ENCODE data around the gene PLEKHG4. TPM values are rescaled to one million over a fixed set of nuclear protein-coding genes. Genes with fewer than 3 reads are reported as not detected.

PLEKHG4 gene
- total RNA-seq, 2 experiments from 2014 or later: 14.3 to 14.4 TPM

DNA sequence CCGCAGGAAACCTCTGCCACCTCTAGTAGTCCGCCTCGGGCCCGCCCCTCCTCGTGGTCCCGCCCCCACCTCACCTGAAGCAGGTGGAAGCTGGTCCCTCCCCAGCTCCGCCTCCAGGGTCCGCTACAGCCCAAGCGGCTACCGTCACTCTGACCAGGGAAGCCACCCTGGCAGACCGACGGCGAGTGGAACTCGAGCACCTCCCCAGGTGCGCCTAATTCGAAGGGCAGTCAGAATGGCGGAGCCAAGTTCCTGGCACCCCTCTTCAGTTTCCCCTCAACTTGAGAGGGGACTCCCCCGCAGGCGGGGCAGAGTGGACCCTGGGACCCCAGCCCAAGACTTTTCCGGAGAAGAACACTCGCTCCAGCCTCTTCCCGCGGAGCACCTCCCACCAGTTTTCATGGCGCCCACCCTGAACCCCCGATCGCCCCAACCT, 32.6 kb upstream of the PLEKHG4 start:
- peak overlapping the region; percentile 76 for H3K27ac Mint-ChIP-seq
- no peaks in the 10 kb centered on the region for H3K9me3 Mint-ChIP-seq
- H3K4me3 Mint-ChIP-seq: peak overlapping the region; percentile 89
- CTCF ChIA-PET: interaction anchor here (1.4 to 1.8 kb wide), 4 partner anchors 32 to 184 kb away, joined by 3 to 6 read pairs (median 4); partner anchors contain the start of genes HSD11B2 and PLEKHG4
- no peak for DNase-seq
- H3K36me3 Mint-ChIP-seq (ENCODE audit: low read depth): no peaks in the 10 kb centered on the region
- H3K4me1 Mint-ChIP-seq (ENCODE audit: low read depth): peaks cover 52% of the 10 kb centered on the region
- H3K27me3 Mint-ChIP-seq (ENCODE audit: low read depth): peaks cover 8% of the 10 kb centered on the region
- intact Hi-C loops (cut with micrococcal nuclease): loop anchor here (1.0 to 10.0 kb wide), 6 partner anchors 32 to 838 kb away; partner anchors contain the start of genes CTCF, NFATC3, PHAF1 and THAP11

DNA sequence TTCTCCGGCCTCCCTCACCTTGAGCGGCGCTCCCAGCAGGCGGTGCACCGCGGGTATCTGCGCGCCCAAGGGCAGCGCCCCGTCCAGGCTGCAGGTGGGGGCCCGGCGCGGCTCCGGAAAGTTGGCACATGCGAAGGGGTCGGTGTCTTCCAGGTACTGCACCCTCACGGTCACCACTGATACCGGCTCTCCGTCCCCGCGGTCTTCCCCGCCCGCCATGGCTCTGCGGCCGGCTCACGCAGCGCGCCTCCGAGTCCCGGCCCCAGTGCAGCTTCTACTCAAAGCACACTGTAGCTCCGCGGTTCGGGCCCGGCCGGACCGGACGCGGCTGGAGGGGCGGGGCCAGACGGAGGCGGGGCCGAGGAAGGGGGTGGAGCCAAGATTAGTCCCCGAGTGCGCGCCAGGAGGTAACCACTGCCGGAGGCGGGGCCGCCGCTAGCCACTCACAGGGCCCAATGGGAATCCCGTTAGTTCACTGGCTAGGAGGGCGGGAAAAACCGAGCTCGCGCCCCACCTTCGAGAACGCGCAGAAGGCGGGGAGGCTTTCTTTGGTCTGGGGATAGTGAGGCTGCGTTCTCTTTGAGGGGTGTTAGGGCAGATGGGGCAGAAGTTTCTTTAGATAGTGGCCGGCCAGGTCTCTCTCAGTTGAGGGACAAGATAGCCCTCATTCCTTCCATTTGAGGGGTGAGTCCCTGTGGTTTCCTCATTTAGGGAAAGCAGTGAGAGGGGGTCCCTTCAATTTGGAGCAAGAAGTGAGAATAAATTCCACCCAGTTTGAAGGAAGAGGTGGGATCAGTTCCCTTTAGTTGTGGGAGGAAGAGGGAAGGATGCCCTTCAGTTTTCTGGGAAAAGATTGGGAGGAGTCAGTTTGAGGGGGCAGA, 31.9 kb upstream of the PLEKHG4 start, which contains the start of gene FHOD1:
FHOD1 (minus strand) TSS at position 290 of the 881 bp plus-strand sequence; CDS start at position 219, 71 bp downstream.
- Mint-ChIP-seq H3K27me3 (ENCODE audit: low read depth) (peaks cover 8% of the 10 kb centered on the region), H3K27ac (peak within 1 kb of the TSS; percentile 76), H3K36me3 (ENCODE audit: low read depth) (no peaks in the 10 kb centered on the region), H3K4me3 (peak within 1 kb of the TSS; percentile 89), H3K4me1 (ENCODE audit: low read depth) (peaks cover 49% of the 10 kb centered on the region), H3K9me3 (no peaks in the 10 kb centered on the region)
- DNase-seq: peak; percentile 99
- intact Hi-C loops (cut with micrococcal nuclease): loop anchor here (1.0 to 10.0 kb wide), 6 partner anchors 31 to 837 kb away; partner anchors contain the start of genes CTCF, NFATC3, PHAF1 and THAP11
- CTCF ChIA-PET: interaction anchor here (0.6 to 1.8 kb wide), 7 partner anchors 15 to 184 kb away, joined by 3 to 6 read pairs (median 3); partner anchors contain the start of genes HSD11B2 and PLEKHG4

DNA sequence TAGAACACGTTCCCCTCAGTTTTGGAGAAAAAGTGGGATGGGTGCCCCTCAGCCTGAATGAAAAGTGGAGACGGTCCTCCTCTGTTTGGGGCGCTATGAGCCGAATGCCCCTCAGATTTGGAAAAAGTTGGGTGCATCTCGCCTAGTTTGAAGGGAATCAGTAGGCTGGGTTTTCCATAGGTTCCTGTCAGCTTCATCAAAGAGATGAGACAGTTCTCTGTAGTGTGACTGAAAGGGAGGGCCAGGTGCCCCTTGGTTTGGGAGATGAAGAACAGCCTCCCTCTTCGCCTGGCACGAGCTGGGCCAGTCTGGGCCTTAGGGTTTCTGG, 31.3 kb upstream of the PLEKHG4 start:
- Mint-ChIP-seq H3K27ac (peak overlapping the region; percentile 63), H3K27me3 (ENCODE audit: low read depth) (peaks cover 8% of the 10 kb centered on the region), H3K4me1 (ENCODE audit: low read depth) (peaks cover 46% of the 10 kb centered on the region), H3K9me3 (no peaks in the 10 kb centered on the region), H3K36me3 (ENCODE audit: low read depth) (no peaks in the 10 kb centered on the region), H3K4me3 (peak overlapping the region; percentile 89)
- peak; percentile 32 for DNase-seq
- CTCF ChIA-PET: interaction anchor here (0.6 to 1.8 kb wide), 9 partner anchors 13 to 218 kb away, joined by 3 to 6 read pairs (median 3); no protein-coding TSS in a partner anchor
- intact Hi-C loops (cut with micrococcal nuclease): loop anchor here (5.0 to 10.0 kb wide), 3 partner anchors 314 to 837 kb away; partner anchors contain the start of genes CTCF, NFATC3 and THAP11

DNA sequence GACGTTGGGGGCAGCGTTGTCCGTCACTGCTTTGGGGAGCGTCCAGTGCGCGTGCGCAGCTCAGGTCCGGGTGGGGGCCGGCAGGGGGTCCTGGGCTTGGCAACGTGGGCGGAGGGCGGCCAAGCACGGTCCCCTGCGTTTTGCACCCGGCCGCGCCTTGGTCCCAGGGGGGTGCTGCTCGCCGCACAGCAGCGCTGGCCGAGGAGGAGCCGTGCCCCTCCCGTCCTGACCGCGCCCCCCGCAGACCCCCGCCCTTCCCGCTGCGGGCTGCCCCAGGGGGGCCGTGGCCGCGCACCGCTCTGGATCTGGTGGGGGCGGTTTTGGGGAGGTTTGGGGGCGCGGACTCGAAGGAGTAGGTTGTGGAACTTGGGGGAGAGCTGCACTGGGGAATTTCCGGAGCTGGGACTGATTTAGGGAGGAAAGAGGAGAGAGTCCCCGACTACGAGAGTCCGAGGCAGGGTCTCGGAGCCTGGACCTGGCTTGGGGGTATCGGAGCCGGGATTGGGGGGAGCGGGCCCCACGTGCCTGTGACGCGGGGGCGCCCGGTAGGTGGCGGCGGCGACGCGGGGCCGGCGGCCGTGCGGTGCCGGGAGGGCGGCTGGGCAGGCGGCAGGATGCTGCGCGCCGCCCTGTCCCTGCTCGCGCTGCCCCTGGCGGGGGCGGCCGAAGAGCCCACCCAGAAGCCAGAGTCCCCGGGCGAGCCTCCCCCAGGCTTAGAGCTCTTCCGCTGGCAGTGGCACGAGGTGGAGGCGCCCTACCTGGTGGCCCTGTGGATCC, 30.7 kb upstream of the PLEKHG4 start, which contains the start of gene SLC9A5:
SLC9A5 (plus strand) TSS at position 579 of the 777 bp plus-strand sequence; CDS start at position 615, 36 bp downstream.
- H3K4me1 Mint-ChIP-seq (ENCODE audit: low read depth): peaks cover 43% of the 10 kb centered on the region
- no peaks in the 10 kb centered on the region for H3K36me3 Mint-ChIP-seq (ENCODE audit: low read depth)
- CTCF ChIA-PET: interaction anchor here (0.6 to 1.6 kb wide), 6 partner anchors 12 to 218 kb away, joined by 3 to 4 read pairs (median 3); no protein-coding TSS in a partner anchor
- H3K9me3 Mint-ChIP-seq: no peaks in the 10 kb centered on the region
- intact Hi-C loops (cut with micrococcal nuclease): loop anchor here (5.0 to 10.0 kb wide), 3 partner anchors 314 to 836 kb away; partner anchors contain the start of genes CTCF, NFATC3 and THAP11
- H3K4me3 Mint-ChIP-seq: peak within 1 kb of the TSS; percentile 89
- H3K27ac Mint-ChIP-seq: peak within 1 kb of the TSS; percentile 63
- peaks cover 8% of the 10 kb centered on the region for H3K27me3 Mint-ChIP-seq (ENCODE audit: low read depth)
- DNase-seq: peak; percentile 37

DNA sequence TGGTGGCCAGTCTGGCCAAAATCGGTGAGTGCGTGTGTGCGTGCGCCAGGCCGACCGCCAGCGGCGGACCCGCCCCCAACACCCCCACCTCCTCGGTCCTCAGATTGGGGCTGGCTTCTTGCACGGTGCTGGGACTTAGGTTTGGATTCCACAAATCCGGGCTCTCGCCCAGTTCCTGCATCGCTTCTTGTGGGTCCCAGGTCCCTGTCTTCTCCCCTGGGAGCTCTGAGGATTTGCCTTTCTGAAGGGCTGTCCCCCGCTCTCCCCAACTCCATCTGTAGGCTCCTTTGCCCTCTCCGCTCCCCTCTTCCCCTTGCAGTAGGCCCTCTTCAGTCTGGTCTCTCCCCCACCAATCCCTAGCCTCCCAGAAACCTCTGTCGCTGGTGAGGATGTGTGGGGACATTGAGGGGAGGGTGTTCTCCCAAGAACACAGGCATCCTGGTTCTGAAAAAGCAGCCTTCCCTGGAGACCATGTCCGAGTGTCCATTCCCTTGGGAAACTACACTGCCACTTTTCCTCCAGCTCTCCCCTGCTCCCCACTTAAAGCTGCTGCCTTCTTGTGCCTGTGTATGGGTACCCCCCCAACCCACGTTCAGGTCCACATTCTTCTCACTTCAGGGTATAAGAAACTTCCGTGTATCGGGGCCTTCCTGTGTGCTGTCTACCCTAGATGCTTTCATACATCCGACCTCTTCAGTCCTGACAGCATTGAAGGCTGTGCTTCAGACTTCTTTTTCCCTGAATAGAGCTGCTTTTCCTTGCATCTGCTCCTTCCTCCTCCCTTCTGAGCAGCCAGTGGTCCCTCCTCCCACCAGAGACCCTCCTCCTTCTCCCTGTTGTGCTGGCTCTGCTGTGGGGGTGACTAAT, 29.9 kb upstream of the PLEKHG4 start:
- Mint-ChIP-seq H3K27me3 (ENCODE audit: low read depth) (peaks cover 8% of the 10 kb centered on the region), H3K4me3 (peak overlapping the region; percentile 71), H3K9me3 (no peaks in the 10 kb centered on the region), H3K36me3 (ENCODE audit: low read depth) (no peaks in the 10 kb centered on the region), H3K27ac (no peak overlapping the region), H3K4me1 (ENCODE audit: low read depth) (peaks cover 36% of the 10 kb centered on the region)
- CTCF ChIA-PET: interaction anchor here (0.6 to 1.6 kb wide), 6 partner anchors 11 to 265 kb away, joined by 3 to 4 read pairs (median 3); no protein-coding TSS in a partner anchor
- no peak for DNase-seq
- intact Hi-C loops (cut with micrococcal nuclease): loop anchor here (5.0 to 10.0 kb wide), 3 partner anchors 313 to 835 kb away; partner anchors contain the start of genes CTCF, NFATC3 and THAP11

DNA sequence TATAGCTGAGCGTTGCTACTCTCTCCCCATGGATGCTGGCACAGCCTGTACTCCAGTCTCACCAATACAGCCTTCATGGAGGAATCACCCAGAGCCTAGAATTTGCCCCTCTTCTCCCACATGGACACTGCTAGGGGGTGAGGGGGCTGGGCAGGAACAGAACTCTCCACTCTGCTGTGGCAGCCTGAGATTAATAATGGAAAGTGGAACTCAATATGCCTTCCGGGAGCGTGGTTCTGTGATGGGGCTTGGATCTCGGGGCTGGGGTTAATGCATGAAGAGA, 29.3 kb upstream of the PLEKHG4 start:
- no peaks in the 10 kb centered on the region for H3K36me3 Mint-ChIP-seq (ENCODE audit: low read depth)
- CTCF ChIA-PET: interaction anchor here (0.6 to 1.1 kb wide), 2 partner anchors 10 to 270 kb away, joined by 4 read pairs; no protein-coding TSS in a partner anchor
- no peak for DNase-seq
- H3K4me1 Mint-ChIP-seq (ENCODE audit: low read depth): peaks cover 30% of the 10 kb centered on the region
- intact Hi-C loops (cut with micrococcal nuclease): no loop called here
- H3K9me3 Mint-ChIP-seq: no peaks in the 10 kb centered on the region
- H3K4me3 Mint-ChIP-seq: peak overlapping the region; percentile 71
- H3K27me3 Mint-ChIP-seq (ENCODE audit: low read depth): peaks cover 8% of the 10 kb centered on the region
- H3K27ac Mint-ChIP-seq: no peak overlapping the region

DNA sequence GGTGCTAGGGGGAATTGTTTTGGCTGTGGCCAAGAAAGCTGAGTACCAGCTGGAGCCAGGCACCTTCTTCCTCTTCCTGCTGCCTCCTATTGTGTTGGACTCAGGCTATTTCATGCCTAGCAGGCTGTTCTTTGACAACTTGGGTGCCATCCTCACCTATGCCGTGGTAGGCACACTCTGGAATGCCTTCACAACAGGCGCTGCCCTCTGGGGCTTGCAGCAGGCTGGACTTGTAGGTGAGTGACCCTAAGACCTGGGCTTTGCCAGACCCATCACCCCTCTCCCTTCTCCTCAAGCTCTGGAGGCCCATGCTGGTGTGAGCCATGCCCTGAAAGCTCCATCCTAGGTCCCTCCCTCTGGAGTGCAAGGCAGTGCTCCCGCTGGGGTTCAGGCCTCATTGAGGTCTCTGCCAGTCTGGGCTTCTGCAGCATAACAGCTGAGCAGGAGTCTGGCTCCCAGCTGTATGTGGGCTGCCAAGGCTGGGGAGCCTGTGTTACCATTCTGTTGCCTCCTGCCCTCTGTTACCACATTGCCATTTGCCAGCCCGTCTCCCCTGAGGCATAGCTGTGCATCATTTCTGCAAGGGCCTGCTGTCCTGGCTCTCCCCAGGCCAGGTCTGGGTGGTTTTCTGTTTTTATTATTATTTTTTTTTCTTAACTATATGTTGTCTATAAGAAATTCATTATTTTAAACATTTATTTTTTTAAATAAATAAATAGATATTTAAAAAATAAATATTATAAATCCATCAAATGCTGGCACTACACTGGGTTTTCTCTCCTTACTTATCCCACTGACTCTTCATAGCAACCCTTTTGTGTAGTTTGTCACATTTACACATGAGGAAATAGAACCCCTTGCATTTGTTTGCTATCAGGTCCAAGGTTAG, 26.5 kb upstream of the PLEKHG4 start:
- H3K9me3 Mint-ChIP-seq: no peaks in the 10 kb centered on the region
- CTCF ChIA-PET: interaction anchor here (0.7 kb wide), 1 partner anchor 59 kb away, joined by 3 read pairs; no protein-coding TSS in a partner anchor
- H3K27ac Mint-ChIP-seq: no peak overlapping the region
- DNase-seq: no peak
- H3K4me1 Mint-ChIP-seq (ENCODE audit: low read depth): peaks cover 17% of the 10 kb centered on the region
- H3K27me3 Mint-ChIP-seq (ENCODE audit: low read depth): peaks cover 12% of the 10 kb centered on the region
- no peak overlapping the region for H3K4me3 Mint-ChIP-seq
- intact Hi-C loops (cut with micrococcal nuclease): no loop called here
- H3K36me3 Mint-ChIP-seq (ENCODE audit: low read depth): peaks cover 4% of the 10 kb centered on the region

DNA sequence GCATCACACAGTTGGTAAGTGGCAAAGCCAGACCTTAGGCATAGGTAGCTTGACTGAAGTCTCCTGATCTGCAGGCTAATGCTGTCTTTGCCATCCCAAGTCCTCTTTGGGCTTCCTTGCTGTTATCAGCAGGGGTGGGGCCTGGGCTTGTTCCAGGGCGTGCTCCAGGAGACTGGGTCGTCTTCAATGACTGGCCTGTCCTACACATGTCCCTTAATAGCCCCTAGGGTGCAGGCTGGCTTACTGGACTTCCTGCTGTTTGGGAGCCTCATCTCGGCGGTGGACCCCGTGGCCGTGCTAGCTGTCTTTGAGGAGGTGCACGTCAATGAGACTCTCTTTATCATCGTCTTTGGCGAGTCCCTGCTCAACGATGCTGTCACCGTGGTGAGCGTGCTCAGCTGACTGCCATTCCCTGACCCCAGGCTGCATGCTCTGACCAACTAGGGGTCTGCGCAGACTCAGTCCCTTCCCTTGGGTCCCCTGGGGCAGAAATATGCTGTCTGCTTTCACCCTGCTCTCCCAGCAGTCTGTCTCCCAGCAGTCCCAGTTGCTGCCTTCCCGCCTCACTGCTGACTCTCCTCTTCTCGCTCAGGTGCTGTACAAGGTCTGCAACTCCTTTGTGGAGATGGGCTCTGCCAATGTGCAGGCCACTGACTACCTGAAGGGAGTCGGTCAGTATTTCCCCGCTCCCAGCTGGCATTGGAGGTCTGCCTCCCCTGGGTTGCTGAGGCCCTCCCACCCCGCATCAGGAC, 24.4 kb upstream of the PLEKHG4 start:
- H3K36me3 Mint-ChIP-seq (ENCODE audit: low read depth): peaks cover 7% of the 10 kb centered on the region
- CTCF ChIA-PET: interaction anchor here (0.5 kb wide), 1 partner anchor 386 kb away, joined by 4 read pairs; no protein-coding TSS in a partner anchor

DNA sequence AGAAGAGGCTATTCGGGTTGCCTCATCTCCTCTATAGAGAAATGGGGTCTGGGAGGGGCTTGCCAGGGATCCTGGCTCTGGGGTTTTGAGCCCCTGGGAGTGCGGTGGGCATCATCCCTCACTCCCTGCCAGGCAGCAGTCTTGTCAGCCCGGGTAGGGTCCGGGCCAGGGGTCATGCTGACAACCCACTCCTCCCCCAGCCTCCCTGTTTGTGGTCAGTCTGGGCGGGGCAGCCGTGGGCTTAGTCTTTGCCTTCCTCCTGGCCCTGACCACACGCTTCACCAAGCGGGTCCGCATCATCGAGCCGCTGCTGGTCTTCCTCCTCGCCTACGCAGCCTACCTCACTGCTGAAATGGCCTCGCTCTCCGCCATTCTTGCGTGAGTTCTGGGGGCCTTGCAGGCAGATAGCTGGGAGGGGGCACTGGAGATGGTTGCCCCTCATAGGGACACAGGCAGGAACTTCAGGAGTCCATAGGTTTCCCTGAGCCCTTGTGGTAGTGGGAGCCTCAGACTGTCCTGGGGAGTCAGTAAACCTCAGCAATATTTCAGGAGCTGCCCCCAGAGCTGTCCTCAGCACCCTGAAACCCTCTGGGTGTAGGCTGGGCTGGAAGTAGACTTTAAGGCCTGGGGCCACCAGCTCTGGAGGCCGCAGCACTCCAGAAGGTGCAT, 23.6 kb upstream of the PLEKHG4 start:
- no peak overlapping the region for H3K27ac Mint-ChIP-seq
- no peak overlapping the region for H3K4me3 Mint-ChIP-seq
- peaks cover 7% of the 10 kb centered on the region for H3K36me3 Mint-ChIP-seq (ENCODE audit: low read depth)
- peaks cover 11% of the 10 kb centered on the region for H3K27me3 Mint-ChIP-seq (ENCODE audit: low read depth)
- no peaks in the 10 kb centered on the region for H3K9me3 Mint-ChIP-seq
- CTCF ChIA-PET: no interaction called here
- DNase-seq: no peak
- intact Hi-C loops (cut with micrococcal nuclease): no loop called here
- H3K4me1 Mint-ChIP-seq (ENCODE audit: low read depth): no peaks in the 10 kb centered on the region

More for the DNA sequence above, 24.4 kb upstream of the PLEKHG4 start:
- DNase-seq: no peak
- H3K4me3 Mint-ChIP-seq: no peak overlapping the region
- intact Hi-C loops (cut with micrococcal nuclease): no loop called here
- H3K27ac Mint-ChIP-seq: no peak overlapping the region
- H3K27me3 Mint-ChIP-seq (ENCODE audit: low read depth): peaks cover 12% of the 10 kb centered on the region
- H3K9me3 Mint-ChIP-seq: no peaks in the 10 kb centered on the region
- peaks cover 4% of the 10 kb centered on the region for H3K4me1 Mint-ChIP-seq (ENCODE audit: low read depth)

All from activated naive CD4-positive, alpha-beta T cell treated with anti-CD3 and anti-CD28 coated beads for 36 hours (primary cell).